HT-29 (cell line): ENCODE data around the gene TOMM7. TPM values are rescaled to one million over a fixed set of nuclear protein-coding genes. Genes with fewer than 3 reads are reported as not detected.
"Not testable (repeated sequence)": the region's sequence is repeated elsewhere in the genome, so short reads cannot be mapped to it uniquely, and the experiment has no call there.

ENCODE experiments used
- DNase-seq: peaks from one replicate; pipeline ENCODE4 v3.0.0-alpha.2; 2015; ENCODE audit warnings: low spot score
- total RNA-seq: library from RNA; depleted of rRNA; stranded (reverse); fragments of >200 nt; shearing (Covaris generic); gene quantifications from 2 replicates; pipeline ENCODE4 v1.2.3, GENCODE V29; 2014

Gene TOMM7
- total RNA-seq, 1 experiment from 2014 or later: 151 TPM

DNA sequence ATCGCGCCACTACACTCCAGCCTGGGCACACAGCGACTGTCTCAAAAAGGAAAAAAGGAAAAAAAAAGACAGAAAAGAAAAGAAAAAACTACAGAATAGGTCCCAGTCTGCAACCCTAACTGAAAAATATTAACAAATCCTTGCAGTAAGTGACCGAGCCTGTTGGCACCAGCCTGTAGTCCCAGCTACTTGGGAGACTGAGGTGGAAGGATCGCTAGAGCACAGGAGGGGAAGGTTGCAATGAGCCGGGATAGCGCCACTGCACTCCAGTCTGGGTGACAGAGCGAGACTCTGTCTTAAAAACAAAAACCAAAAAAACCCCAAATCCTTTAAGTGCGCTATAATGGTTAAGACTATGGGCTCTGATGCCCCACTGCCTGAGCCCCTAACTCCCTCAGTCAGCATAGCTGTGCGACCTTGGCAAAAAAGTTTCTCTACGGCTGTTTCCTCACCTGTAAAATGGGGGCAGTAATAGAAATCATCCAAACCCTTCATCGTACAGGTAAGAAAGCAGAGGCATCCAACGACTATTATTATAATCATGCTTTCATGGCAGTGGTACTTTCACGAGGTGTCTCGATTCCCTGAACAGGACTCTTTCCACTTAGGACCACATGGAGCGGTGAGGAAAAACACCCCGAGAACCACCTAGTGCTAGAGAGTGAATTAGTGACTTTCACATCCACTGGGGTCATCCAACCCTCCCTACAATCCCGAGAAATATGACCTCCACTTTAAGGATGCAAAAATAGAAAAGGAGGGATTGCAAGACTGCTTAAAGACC lies 755 bp downstream of the TOMM7 start:
- peak; percentile 31 for DNase-seq

DNA sequence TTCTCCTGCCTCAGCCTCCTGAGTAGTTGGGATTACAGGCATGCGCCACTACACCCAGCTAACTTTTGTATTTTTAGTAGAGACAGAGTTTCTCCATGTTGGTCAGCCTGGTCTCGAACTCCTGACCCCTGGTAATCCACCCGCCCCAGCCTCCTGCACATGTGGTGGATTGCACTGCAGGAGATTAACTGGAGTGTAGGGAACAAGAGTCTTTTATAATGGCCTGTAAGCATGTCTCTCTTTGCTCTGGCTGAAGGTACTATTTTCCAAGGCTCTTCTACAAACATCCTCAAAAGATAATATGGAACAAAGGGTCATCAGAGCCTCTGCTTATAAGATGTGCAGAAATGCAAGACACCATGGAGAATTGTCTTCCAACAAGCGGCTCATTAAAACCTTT lies 3.2 kb downstream of the TOMM7 start:
- no peak for DNase-seq

DNA sequence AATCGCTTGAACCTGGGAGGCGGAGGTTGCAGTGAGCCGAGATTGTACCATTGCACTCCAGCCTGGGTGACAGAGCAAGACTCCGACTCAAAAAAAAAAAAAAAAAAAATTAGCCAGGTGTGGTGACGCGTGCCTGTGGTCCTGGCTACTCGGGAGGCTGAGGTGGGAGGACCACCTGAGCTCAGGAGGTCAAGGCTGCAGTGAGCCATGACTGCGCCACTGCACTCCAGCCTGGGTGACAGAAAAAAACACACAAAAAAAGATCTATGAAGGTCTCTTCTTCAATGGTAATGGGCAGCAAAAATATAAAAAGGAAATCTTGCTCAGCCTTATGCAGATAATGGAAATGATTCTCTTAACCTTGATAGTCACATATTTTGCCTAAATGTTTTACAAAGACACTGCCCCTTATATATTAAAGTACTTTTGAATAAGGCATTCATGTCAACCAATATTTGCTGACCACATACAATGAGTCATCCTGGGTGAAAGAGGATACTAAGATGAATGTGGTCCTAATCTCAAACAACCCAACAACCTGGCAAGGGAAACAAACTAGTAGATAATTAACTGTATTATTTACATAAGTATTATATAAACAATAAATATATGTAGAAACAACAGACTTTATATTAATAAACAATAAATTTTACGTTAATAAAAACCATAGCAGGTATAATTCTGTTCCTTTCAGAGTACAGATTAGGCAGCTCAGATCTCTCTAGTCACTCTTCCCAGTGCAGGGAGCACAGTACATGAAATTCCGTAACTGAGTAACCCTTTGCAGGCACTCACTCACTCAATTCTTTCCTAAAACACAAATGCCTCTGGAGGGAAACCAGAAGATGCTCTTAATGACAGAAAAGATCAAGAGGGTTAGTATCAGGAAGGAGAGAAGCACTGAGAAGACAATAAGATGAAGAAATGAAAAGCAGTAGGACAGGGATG lies 8.1 kb downstream of the TOMM7 start:
- peak; percentile 39 for DNase-seq

DNA sequence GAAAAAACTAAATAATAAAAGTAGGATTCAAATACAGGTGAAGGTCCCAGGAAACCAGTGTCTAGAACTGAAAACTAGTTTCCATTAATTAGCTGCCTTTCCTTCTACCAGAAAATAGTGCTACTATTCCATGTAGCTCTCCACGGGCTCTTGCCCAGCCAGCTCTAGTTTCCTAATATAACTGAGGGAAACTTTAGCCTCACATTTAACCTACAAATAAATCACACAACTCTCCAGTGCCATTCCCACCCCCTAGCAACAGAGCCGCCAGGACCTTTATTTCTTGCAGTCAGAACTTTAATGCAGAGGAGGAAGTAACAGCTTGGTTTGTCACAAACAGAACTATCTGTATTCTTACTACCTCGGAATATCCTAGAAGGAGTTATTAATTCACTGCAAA lies 10.3 kb downstream of the TOMM7 start:
- no peak for DNase-seq

DNA sequence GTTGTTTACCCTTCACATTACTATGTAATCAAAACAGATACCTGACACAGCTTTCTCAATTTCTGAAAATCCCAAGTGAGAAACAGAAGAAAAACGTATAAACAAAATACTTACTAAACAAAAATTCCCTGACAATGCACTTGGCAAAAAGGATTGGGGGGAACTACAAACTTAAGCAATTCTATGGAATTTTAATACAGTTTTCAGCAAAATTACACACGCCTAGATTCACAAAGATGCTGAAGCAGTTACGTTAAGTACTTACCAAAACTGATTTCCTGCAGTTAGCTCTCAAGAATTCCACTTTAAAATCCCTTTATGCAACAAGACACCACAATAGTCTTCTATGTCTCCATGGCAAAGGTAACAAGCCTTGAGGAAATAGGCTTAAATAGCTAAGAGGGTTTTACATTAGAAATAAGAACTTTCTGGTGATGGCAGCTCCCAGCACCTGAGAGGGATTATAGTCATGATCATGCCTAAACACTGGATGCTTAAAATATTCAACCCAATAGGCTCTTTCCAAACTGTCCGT lies 10.8 kb downstream of the TOMM7 start:
- DNase-seq: no peak

DNA sequence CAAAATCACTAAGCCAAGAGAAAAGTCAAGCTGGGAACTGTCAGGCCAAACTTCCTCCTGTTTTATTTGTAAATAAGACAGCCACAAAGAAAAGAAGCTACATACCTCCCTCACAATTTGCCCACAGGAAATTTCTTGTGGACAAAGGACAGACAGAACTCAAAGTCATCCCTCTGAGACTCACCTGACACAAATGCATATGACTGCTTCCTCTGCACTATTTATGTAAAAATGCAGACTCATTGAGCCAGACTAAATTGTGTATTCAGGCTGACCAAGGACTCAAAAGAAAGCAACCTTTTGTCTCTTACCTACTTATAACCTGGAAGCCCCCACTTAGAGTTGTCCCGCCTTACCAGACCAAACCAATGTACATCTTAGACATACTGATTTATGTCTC lies 11.8 kb downstream of the TOMM7 start:
- no peak for DNase-seq

DNA sequence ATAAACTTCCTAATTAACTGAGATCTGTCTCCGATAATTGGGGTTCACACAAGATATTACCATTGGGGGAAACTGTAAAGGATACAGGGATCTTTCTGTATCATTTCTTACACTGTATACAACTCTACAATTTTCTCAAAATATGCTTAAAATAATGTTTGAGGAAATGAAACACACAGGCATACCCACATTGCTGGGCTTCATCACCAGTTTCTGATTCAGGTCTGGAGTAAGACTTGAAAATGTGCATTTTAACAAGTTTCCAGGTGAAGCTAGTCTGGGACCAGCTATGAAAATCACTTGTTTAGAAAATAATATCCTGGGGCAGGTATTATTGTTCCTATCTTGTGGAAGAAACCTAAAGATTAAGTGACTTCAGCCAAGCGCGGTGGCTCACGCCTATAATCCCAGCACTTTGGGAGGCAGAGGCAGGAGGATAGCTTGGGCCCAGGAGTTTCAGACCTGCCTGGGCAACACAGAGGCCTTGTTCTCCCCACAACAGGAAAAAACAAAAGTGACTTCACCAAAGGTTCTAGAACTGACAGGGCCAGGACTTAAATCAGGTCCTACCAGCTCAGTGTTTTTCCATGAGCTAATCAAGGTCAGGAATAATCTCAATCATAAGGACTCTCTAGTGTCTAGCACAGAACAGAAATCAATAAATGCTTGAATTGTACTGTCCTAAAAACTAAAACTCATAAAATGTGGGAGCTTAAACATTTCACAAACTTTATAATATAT lies 12.6 kb downstream of the TOMM7 start:
- DNase-seq: no peak

DNA sequence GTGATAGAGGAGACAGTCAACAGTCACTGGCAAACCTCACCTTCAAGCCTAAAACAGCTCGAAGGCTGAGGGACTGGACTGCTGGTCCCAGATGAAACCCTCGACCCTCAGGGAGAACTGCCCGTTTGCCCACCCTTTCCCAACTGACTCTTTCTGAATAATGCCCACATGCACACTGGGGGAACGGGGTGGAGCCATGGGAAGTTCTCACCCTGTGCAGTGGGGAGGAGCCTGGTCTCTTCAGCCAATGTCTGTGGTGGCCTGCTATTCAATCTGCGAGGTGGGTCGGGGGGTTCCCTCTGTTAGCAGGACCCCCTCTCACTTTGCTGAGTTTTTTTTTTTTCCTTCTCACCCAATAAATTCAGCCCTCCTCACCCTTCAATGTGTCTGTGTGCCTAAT lies 14.5 kb downstream of the TOMM7 start:
- no peak for DNase-seq

DNA sequence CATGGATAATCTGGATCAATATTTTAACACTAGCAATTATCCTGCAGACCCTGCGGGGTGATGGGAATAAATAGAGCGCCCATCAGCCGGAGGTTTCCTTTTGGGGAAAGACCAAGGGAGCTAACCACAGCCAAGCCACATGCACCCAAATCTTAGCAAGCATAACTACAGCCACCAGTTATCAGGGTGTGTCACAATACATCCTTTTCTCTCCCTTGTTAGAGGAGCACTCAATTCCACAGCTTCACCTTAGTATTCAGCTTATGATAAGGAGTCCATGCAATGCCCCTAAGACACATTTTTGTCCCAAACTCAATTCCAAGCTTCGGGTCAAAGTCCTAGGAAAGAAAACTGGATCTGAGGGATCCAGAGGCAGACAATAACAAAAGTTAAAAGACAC lies 15.9 kb downstream of the TOMM7 start:
- no peak for DNase-seq

DNA sequence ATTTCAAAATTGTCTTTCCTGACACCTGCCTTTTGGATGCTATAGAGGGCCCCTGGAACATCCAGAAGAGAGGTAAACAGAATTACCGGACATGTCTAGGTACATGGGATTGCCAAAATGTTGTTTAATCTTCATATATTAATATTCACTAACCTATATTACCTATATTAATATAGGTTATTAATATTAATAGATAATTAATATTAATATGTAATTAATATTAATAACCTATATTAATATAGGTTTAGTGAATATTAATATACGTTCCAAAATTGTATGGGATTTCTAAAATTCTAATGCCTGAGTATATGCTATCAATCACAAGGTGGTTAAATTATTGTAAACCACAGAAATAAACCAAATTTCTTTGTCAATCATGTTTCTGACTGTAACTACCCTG lies 17.4 kb downstream of the TOMM7 start:
- DNase-seq: no peak

DNA sequence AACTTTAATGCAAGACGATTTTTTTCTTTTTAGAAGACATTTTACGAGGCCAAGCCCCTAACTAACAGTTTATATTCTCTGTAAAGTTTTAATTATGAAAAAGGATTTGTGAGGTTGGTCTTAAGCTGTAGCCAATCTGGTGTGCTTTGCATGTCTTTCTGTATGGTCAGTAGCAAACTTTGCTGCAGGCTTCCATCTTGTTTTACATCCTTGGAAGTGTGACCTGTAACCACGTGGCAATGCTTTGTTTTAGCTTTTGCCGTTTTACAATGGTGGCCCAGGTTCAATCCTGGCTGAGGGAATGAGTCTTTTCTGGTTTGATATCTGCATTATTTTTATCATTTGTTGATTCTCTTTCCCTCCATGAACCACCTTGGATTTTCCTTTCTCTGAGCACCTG lies 19.8 kb downstream of the TOMM7 start:
- DNase-seq: not testable (repeated sequence)

DNA sequence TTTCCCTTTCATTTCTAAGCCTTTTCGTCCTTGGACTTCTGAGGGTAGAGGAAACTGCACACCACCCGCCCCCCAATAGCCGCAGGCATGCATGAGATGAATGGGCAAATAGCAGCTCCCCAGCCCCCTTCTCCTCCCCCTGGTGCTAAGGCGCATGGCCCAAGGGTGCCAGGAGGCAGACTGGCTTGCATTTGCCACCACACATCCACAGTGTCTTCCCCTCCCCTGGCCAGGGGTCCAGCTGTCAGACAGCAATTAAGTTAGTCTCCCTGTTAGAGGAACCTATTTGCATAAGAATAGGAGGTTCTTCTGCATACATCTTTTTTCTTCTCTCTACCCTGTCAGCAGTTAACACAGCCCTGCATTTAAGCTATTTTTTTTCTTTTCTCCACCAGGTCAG lies 20.2 kb downstream of the TOMM7 start:
- DNase-seq: no peak

DNA sequence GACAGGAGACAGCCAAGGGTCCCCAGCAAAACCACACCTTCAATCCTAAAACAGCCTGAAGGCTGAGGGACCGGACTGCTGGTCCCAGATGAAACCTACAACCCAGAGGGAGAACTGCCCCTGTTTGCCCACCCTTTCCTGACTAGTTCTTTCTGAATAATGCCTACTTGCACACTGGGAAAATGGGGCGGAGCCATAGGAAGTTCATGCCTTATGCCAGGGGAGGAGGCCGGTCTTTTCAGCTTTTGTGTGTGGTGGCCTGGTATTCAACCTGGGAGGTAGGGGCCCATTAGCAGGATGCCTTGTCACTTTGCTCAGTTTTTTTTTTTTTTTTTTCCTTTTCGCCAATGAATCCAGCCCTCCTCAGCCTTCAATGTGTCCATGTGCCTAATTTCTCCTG lies 20.7 kb downstream of the TOMM7 start:
- DNase-seq: no peak

DNA sequence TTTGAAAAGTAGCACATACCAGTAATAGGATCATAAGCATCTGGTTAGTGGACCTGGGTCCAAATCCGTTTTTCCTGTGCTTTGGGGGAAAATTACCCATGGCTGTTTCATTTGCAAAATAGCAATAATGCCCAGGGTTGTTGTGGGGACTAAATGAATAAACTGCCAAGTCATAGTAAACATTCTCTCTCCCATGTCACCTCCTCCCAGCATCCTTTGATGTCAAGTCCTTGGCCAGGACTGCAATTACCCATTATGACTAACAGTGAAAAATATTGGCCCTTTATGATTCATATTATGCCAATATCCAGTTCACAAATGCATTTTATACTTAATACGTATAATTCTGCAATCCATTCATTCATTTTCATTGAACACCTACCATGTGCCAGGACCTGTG lies 23.0 kb downstream of the TOMM7 start:
- no peak for DNase-seq

DNA sequence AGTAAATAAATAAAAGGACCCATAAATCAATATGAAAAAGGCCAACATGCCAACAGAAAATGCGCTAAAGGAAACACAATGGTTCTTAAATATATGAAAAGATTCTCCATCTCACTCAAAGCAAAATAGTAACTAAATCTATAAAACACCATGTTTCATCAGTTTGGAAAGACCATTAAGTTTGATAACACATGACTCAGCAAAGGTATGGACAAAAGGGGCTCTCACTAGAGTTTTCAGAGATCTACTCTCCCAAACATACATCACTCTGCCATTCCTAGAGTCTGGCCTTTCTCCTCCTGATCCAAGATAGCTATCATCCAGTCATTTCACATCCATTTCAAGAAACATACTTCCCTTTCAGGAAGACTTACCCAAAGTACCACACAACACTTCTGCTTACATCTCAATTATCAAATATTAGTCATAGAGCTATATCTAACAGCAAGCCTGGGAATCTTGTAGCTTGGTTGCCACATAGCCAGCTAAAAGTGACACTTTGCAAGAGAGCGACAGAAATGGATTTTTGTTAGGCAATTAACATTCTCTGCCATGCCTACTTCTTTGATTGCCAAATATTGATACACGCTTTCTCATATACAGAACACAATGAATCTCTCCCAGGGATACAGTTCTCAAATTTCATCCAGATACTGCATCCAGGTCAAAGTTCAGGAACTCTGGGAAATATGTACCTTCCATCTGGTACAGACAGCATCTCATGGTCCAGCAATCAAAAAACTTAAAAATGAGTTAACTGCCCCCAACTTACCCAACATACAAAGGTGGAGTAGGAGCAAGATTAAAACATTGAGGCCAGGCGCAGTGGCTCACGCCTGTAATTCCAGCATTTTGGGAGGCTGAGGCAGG lies 28.8 kb downstream of the TOMM7 start:
- DNase-seq: no peak

DNA sequence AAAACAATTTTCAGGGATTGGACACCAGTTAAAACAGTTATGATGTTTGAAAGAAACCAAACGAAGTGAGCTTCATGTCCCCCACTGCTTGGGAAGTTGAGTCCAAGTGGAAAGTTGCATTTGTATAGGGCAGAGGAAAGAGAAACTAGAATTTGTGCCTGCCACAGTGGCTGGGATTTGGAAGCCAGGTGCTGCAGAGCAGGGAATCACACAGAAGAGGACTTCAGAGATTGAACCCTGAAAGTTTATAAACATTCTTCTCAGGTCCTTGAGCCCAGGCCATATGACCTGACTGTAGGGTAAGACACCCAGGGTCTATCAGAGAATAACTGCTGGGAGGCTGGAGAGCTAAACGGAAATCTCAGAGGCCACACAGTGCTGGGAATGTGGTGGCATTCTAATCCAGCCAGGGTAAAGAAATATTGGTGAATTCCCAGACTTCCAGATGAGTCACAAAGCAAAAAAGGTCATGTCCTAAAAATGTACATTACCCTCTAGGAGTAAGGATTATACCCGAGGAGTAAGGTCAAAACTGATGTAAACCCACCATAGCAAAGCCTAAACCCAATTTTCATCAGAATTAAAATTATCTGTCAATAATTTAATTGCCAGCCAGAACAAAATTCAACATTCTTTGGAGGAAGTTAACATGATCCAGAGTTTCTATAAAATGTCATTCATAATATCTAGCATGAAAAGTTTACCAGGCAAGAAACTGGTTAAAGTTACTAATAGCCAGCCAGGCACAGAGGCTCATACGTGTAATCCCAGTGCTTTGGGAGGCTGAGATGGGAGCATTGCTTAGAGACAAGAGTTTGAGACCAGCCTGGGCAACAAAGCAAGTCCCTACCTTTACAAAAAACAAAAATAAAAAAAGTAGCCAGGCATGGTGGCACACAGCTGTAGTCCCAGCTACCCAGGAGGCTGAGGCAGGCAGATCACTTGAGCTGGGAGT lies 31.2 kb downstream of the TOMM7 start:
- no peak for DNase-seq

DNA sequence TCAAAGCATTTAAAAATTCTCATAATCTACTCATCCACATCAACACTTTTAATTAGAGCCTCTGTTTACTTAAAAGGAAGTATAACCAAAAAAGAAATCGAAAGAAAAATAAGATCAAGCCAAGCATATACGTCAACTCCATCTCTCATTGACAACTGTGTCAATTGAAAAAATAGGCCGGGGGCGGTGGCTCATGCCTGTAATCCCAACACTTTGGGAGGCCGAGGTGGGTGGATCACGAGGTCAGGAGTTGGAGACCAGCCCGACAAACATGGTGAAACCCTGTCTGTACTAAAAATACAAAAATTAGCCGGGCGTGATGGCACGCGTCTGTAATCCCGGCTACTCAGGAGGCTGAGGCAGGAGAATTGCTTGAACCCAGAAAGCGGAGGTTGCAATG lies 32.0 kb downstream of the TOMM7 start:
- not testable (repeated sequence) for DNase-seq

DNA sequence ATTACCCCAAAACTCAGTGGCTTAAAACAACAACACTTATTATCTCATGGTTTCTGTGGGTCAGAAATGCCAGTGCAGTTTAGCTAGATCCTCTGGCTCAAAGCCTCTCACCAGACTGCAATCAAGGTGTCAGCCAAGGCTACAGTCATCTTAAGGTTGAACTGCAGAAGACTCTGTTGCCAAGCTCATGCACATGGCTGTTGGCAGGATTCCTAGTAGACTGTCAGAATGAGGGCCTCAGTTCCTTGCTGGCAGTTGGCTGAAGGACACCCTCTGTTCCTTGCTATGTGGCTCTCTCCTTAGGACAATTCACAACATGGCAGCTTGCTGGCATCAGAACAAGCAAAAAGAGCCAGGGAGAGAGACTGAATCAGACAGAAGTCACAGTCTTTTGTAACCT lies 34.7 kb downstream of the TOMM7 start:
- no peak for DNase-seq

DNA sequence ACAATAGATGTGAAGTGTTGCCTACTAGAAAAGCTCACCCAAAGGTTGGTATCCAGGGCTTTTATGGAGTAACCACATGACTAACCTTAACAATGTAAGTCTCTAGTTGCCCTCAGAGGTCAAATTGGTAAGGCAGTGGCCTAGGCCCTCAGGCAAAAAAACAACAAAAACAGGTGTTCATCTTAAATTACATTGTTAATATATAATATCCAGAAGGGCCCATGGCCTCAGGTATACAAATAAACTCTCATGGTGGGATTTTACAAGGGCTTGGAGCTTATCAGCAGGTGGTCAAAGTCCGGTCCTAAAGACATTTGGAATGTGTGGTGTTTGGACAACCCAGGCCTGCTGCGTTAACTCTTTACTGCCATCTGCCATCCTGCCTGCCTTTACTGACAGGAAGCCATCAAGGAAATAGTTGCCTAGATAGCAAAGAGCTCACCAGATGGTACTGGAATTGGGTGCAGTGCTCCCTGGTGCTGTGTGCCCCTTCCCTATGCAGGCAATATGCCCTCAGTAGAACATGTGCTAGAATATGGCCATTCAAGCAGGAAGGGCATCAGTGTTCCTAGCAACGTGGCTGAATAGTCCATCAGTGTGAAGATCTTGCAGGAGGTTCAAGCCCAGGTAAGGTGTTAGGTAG lies 36.2 kb downstream of the TOMM7 start:
- DNase-seq: peak; percentile 75
